ENCODE results near the gene NDST3.

Gene NDST3

DNA sequence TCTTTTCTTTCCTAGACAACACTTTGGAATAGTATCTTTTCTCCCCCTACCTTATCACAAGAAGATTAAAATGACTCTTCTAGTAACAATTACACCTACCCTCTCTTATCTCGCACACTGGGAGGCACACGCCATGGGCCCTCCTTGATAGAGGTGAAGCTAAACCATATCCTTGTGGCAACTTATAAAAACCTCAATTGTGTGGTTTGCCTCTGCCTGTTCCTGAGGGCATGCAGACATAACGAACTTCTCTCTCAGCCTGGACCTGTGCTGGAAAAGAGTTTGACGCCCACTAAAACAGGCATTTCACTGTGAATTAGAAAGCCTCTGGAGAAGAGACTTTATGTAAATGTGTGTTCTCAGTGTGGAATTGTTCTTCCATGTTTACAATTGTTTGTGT lies 141.2 kb downstream of the NDST3 start:
- TF ChIP-seq, protein P1, sequence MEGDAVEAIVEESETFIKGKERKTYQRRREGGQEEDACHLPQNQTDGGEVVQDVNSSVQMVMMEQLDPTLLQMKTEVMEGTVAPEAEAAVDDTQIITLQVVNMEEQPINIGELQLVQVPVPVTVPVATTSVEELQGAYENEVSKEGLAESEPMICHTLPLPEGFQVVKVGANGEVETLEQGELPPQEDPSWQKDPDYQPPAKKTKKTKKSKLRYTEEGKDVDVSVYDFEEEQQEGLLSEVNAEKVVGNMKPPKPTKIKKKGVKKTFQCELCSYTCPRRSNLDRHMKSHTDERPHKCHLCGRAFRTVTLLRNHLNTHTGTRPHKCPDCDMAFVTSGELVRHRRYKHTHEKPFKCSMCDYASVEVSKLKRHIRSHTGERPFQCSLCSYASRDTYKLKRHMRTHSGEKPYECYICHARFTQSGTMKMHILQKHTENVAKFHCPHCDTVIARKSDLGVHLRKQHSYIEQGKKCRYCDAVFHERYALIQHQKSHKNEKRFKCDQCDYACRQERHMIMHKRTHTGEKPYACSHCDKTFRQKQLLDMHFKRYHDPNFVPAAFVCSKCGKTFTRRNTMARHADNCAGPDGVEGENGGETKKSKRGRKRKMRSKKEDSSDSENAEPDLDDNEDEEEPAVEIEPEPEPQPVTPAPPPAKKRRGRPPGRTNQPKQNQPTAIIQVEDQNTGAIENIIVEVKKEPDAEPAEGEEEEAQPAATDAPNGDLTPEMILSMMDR (conservative IDR thresholded peaks at IDR 0.05; ENCODE audit: control insufficient read depth, insufficient read depth, low read depth, low read length) = no peak
- DNase-seq (ENCODE audit: low read depth) = no peak
- H3K4me3 ChIP-seq (ENCODE audit: control insufficient read depth, low read depth, low read length) = no peak overlapping the region

DNA sequence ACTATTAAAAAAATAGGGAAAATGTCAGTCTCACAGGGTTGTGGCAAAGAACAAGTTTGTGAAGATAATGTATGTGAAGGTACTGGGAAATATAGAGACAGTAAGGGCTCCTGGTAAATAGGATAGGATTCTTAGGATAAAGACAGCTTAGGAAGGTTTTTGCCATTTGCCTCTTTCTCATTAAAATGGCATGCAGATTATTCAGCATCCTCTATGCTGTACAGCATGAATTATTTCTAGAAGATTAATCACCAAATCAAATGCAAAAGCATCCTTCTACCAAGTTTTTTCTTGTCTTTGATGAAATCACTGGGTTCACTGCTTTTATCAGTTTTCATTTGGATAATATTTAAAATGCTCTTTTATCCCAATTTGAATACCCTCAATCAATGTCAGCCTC lies 142.8 kb downstream of the NDST3 start:
- peak; percentile 35 for DNase-seq (ENCODE audit: low read depth)
- H3K4me3 ChIP-seq (ENCODE audit: control insufficient read depth, low read depth, low read length) = no peak overlapping the region
- TF ChIP-seq, protein P1 (conservative IDR thresholded peaks at IDR 0.05; ENCODE audit: control insufficient read depth, insufficient read depth, low read depth, low read length) = no peak

DNA sequence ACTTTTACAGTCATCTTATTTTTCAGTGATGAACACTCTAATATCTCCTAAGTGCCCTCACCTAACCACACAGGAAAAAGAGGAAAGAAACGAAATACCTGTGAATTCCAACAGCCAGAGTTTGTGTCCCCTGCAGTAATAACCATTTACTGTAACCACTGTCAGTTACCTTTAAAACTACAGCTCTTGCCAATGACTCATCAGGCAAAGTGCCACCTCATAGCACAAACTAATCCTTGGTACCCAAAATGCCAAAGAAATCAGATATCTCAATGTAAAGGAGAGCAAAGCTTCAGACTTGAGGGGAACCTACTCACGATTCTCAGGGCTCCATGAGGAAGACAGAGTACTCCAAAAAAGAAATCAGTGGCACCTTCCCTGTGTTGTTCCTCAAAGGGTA lies 146.5 kb downstream of the NDST3 start:
- no peak overlapping the region for H3K4me3 ChIP-seq (ENCODE audit: control insufficient read depth, low read depth, low read length)
- TF ChIP-seq, protein P1 (conservative IDR thresholded peaks at IDR 0.05; ENCODE audit: control insufficient read depth, insufficient read depth, low read depth, low read length) = no peak
- peak; percentile 48 for DNase-seq (ENCODE audit: low read depth)

GRCh38 chr4:118190903-118191302 lies 156.6 kb downstream of the NDST3 start:
- TF ChIP-seq, protein P1 (conservative IDR thresholded peaks at IDR 0.05; ENCODE audit: control insufficient read depth, insufficient read depth, low read depth, low read length) = no peak
- no peak overlapping the region for H3K4me3 ChIP-seq (ENCODE audit: control insufficient read depth, low read depth, low read length)
- no peak for DNase-seq (ENCODE audit: low read depth)

DNA sequence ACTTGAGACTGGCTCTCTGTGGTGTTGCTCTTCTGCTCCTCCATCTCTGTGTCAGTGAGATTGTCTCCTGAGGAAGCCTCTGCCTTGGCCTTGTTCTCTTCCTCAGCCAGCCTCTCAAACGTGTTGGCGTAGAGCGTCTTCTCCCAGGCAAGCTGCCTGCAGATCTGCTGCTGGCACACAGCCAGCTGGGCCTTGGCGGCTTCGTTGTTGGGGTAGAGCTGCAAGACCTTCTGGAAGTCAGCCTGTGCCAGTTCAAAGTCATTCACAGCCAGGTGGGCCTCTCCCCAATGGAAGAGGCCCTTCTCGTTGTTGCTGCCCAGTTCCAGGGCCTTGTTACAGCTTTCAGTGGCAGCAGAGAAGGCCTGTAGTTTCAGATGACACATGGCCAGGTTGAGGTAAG lies 159.1 kb downstream of the NDST3 start:
- DNase-seq (ENCODE audit: low read depth) = no peak
- H3K4me3 ChIP-seq (ENCODE audit: control insufficient read depth, low read depth, low read length) = no peak overlapping the region
- TF ChIP-seq, protein P1 (conservative IDR thresholded peaks at IDR 0.05; ENCODE audit: control insufficient read depth, insufficient read depth, low read depth, low read length) = no peak

DNA sequence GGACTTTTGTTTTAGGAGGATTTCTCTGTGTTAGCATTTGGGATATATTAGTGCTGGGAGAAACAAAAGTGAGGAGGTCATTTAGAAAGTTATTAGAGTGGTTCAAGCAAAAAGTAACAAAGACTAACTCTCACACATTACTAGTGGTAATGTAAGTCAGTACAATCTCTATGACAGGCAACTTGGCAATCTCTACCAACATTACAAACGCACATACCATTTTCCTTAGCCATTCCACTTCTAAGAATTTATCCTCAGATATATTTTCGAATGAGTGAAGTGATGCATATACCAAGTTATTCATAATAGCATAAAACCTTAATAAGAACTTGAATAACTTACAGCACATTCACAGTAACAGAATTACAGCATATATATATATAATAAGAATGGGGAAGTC lies 172.3 kb downstream of the NDST3 start:
- TF ChIP-seq, protein P1 (conservative IDR thresholded peaks at IDR 0.05; ENCODE audit: control insufficient read depth, insufficient read depth, low read depth, low read length) = no peak
- DNase-seq (ENCODE audit: low read depth) = peak; percentile 10
- H3K4me3 ChIP-seq (ENCODE audit: control insufficient read depth, low read depth, low read length) = no peak overlapping the region

DNA sequence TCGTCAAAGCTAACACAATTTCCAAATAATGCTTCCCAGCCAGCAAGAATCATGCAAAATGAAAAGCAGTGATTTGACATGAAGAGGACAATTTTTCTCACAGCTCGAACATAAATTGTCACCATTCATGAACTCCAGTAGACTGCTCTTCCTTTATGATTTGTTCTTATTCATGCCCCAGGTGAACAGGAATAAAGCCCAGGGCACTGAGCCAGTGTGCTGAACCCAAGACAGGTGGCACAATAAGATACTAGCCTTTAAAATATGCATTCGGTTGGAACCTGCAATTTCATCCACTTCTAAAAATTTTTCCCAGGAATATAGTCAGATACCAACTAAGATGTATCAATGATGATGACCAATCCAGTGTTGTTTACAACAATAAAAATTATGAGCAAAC lies 178.8 kb downstream of the NDST3 start:
- no peak overlapping the region for H3K4me3 ChIP-seq (ENCODE audit: control insufficient read depth, low read depth, low read length)
- DNase-seq (ENCODE audit: low read depth) = no peak

More for the DNA sequence above, 178.8 kb downstream of the NDST3 start:
- TF ChIP-seq, protein P1 (conservative IDR thresholded peaks at IDR 0.05; ENCODE audit: control insufficient read depth, insufficient read depth, low read depth, low read length) = no peak

Data from fibroblast of mammary gland (primary cell).